Mesothelial cell of epicardium (in vitro differentiated cells): ENCODE measurements around the gene PARVG. TPM values are rescaled to one million over a fixed set of nuclear protein-coding genes. Genes with fewer than 3 reads are reported as not detected.

Experiments
- DNase-seq, 2 experiments: peaks; one replicate each; pipeline ENCODE4 v3.0.0; 2021; ENCODE audit warnings: low spot score in 2 of 2; ENCODE audit not compliant: unreplicated experiment in 2 of 2
- H3K27ac Mint-ChIP-seq: 2 replicates; pipeline ENCODE4 v1.8.0; 2021; ENCODE audit warnings: mixed read lengths
- H3K27me3 Mint-ChIP-seq: 2 replicates; pipeline ENCODE4 v1.8.0; 2021; ENCODE audit warnings: low read depth, mixed read lengths
- H3K36me3 Mint-ChIP-seq: 2 replicates; pipeline ENCODE4 v1.8.0; 2021; ENCODE audit warnings: mixed read lengths
- H3K4me1 Mint-ChIP-seq: 2 replicates; pipeline ENCODE4 v1.8.0; 2021; ENCODE audit warnings: mixed read lengths
- H3K4me3 Mint-ChIP-seq: 2 replicates; pipeline ENCODE4 v1.8.0; 2021; ENCODE audit warnings: mild to moderate bottlenecking, moderate library complexity, mixed read lengths
- H3K9me3 Mint-ChIP-seq: 2 replicates; pipeline ENCODE4 v1.8.0; 2021; ENCODE audit warnings: mixed read lengths
- total RNA-seq: library from RNA; stranded (reverse); gene quantifications from 3 replicates; pipeline ENCODE4 v1.2.1, GENCODE V29; 2021
- TF ChIP-seq, protein P1 (sequence below): fragments of 200-600 bp; sonication (generic); IDR thresholded peaks from one replicate; pipeline ENCODE4 v1.5.0; 2021; ENCODE audit warnings: antibody characterized with exemption; ENCODE audit not compliant: unreplicated experiment

Gene PARVG
- total RNA-seq, 1 donor from 2014 or later = 1.0 TPM

DNA sequence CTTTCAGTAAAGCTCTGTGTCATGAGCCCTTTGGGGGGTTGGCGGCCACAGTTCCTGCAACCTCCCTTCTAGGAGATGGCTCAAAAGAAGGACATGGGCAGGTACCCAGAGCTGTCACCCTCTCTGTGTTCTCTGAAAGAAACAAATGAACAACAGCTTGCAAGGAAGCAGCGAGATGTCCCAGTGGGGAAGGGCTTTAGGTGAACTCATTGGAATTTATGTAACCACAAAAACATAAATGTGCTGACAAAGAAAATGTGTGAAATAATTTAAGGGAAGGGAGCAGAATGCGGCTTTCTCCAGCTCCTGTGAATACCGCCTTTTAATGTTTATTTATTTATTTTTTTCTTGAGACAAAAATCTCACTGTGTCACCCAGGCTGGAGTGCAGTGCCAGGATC lies 3.3 kb downstream of the PARVG start:
- H3K36me3 Mint-ChIP-seq = no peaks in the 10 kb centered on the region
- H3K9me3 Mint-ChIP-seq = no peaks in the 10 kb centered on the region
- TF ChIP-seq, protein P1, sequence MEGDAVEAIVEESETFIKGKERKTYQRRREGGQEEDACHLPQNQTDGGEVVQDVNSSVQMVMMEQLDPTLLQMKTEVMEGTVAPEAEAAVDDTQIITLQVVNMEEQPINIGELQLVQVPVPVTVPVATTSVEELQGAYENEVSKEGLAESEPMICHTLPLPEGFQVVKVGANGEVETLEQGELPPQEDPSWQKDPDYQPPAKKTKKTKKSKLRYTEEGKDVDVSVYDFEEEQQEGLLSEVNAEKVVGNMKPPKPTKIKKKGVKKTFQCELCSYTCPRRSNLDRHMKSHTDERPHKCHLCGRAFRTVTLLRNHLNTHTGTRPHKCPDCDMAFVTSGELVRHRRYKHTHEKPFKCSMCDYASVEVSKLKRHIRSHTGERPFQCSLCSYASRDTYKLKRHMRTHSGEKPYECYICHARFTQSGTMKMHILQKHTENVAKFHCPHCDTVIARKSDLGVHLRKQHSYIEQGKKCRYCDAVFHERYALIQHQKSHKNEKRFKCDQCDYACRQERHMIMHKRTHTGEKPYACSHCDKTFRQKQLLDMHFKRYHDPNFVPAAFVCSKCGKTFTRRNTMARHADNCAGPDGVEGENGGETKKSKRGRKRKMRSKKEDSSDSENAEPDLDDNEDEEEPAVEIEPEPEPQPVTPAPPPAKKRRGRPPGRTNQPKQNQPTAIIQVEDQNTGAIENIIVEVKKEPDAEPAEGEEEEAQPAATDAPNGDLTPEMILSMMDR = no peak
- peaks cover 31% of the 10 kb centered on the region for H3K27me3 Mint-ChIP-seq
- H3K4me3 Mint-ChIP-seq = no peak overlapping the region
- H3K4me1 Mint-ChIP-seq = no peaks in the 10 kb centered on the region
- no peak overlapping the region for H3K27ac Mint-ChIP-seq
- no peak for DNase-seq

DNA sequence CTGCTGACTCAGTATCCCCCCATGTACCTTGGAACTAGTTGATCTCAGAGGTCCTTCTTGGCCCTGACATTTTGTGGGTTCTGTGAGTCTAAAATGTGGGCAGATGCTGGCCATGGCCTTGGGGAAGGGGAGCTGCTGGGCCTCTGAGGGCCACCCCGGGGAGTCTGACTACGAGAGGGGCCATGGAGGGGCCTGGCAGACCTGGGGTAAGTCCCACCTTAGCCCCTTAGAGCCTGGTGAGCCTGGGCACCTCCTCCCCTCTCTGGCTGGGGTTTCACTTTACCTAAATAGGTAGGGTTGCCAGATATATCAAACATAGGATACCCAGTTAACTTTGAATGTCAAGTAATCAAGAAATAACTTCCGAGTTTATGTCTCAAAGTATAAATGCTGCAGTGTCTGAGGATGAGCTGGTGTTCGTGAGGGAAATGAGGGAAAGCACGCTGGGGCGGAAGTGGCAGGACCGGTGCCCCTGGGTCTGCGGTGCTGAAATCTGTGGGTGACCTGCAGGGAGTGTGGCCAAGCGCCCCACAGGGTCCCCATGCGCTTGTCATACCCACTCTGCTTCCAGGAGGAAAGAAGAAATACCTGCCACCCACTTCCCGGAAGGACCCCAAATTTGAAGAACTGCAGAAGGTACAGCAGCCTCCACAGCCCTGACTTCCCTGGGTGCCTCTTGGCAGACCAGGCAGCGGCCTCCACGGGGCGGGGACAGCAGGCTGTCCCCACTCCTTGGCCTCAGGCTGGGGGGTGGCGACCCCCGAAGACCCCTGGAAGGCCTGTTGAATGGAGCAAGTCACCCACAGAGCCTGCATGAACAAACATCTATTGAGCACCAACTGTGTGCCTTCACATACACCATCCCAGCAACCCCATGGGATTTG lies 4.8 kb downstream of the PARVG start:
- Mint-ChIP-seq H3K27me3 (peaks cover 24% of the 10 kb centered on the region), H3K9me3 (no peaks in the 10 kb centered on the region), H3K27ac (no peak overlapping the region), H3K36me3 (no peaks in the 10 kb centered on the region), H3K4me3 (no peak overlapping the region), H3K4me1 (no peaks in the 10 kb centered on the region)
- no peak for DNase-seq
- TF ChIP-seq, protein P1 = no peak

DNA sequence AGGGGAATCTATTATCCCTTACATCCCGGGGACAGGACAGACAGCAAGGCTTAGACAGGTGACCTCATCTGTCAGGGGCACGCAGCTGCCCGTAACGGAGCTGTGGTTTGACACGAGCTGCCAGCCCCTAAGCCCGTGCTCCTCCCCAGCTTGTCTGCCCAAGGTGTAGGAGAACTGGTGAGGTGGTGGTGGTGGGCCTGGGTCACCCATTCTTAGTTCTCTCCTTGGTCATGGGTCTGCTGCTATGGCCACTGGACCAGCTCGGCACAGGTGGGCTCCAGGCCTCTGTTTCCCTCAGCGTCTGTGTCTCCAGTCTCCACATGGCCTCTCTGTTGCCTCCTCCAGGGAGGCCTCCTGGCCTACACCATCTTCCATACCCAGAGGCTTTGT lies 5.4 kb downstream of the PARVG start:
- Mint-ChIP-seq H3K9me3 (no peaks in the 10 kb centered on the region), H3K36me3 (no peaks in the 10 kb centered on the region), H3K4me1 (no peaks in the 10 kb centered on the region), H3K4me3 (no peak overlapping the region), H3K27ac (no peak overlapping the region), H3K27me3 (peaks cover 19% of the 10 kb centered on the region)
- TF ChIP-seq, protein P1 = no peak
- DNase-seq = no peak

DNA sequence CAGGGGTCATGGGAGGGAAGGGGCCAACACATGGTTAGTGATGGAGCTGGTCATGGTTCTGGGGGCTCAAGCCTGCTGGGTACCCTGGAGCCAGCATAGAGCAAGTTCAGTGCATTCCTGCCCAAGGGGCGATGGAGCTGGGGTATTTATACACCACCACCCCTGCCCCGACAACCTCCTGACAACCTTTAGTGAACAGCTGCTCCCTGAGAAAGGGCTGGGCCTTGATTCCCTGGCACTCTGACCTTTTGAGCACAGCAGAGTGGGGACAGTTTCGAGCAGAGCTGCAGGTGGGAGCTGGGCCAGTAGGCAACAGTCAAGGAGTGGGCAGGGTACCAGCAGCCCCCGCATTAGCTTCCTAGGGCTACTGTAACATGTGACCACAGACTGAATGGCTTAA lies 6.0 kb downstream of the PARVG start:
- no peaks in the 10 kb centered on the region for H3K4me1 Mint-ChIP-seq
- H3K36me3 Mint-ChIP-seq = no peaks in the 10 kb centered on the region
- H3K9me3 Mint-ChIP-seq = no peaks in the 10 kb centered on the region
- H3K4me3 Mint-ChIP-seq = no peak overlapping the region
- TF ChIP-seq, protein P1 = no peak
- H3K27me3 Mint-ChIP-seq = peaks cover 19% of the 10 kb centered on the region
- no peak for DNase-seq
- no peak overlapping the region for H3K27ac Mint-ChIP-seq

DNA sequence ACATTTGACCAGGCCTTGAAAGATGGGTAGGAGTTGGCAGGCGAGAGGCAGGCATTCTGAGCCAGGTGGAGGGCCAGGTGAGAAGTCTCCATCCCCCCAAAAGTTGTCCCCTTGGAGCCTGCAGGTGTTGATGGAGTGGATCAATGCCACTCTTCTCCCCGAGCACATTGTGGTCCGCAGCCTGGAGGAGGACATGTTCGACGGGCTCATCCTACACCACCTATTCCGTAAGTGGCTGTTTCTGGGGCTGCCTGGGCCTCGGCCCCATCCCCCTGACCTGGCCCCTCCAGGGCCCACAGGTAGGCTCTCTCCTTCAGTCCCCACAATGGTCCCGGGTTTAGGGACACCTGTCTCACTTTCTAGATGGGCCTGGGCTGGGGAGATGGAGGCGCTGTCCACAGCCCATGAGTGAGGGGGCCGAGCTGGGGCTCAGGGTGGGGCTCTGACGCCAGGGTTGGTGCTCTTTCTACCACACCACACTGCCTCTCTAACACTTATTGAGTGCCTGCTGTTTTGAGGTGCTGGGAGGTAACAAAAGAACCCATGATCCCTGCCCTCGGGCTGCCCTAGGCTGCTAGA lies 7.0 kb downstream of the PARVG start:
- Mint-ChIP-seq H3K4me1 (no peaks in the 10 kb centered on the region), H3K36me3 (no peaks in the 10 kb centered on the region)

More for the DNA sequence above, 7.0 kb downstream of the PARVG start:
- Mint-ChIP-seq H3K9me3 (no peaks in the 10 kb centered on the region), H3K27me3 (peaks cover 16% of the 10 kb centered on the region), H3K4me3 (no peak overlapping the region), H3K27ac (no peak overlapping the region)
- DNase-seq = no peak
- TF ChIP-seq, protein P1 = no peak
